ENCODE results near the gene ATM.

GRCh38 chr11:108341654-108342053, 118.8 kb downstream of the ATM start:
- TF ChIP-seq CTCF (IDR thresholded peaks at IDR 0.05) (no peak), POLR2A (IDR thresholded peaks at IDR 0.05) (no peak)

All from Peyer's patch (tissue), 4 donors.